Measurements from ENCODE around the gene CCT3. TPM values are rescaled to one million over a fixed set of nuclear protein-coding genes. Genes with fewer than 3 reads are reported as not detected.
A peak's percentile ranks its signal among the peaks of the same experiment; 100 is the strongest.

CCT3 gene
- total RNA-seq, 1 experiment from 2014 or later, result 619 TPM

DNA sequence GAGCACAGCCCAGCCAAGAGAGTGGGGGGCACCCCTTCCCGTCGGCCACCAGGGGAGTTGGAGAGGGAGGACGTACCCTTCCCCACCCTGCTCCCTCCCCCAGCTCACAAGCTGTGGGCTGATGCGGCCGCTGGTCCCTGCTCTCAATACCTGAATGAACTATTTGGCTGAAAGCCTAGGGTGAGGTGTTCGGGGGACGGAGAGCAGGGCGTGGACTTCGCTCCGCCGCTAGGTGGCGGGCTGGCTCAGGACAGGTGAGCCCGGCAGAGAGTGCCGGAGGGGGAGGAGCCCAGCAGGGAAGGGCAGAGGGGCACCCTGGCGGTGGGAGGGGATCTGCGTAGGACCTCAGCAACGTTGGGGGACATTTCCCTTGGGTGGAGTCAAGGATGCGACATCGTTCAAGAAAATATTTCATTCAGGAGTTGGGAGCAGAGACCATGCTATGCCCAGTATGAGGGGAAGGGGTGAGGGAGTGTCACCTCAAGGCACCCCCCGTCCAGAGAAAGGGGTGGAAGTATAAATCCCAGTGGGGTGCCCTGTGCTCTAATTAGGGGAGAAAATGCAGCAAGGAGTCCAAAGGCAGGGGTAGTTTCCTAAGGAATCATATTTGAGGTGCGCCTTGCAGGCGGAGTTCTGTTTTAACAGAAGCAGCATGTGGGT, 18.9 kb upstream of the CCT3 start:
- Histone ChIP-seq H3K4me1 (ENCODE audit: control insufficient read depth in 1 of 2, insufficient read depth in 2 of 2, low read length in 2 of 2) (peaks cover 13 to 17% of the 10 kb centered on the region in 2 experiments; a peak in 3 of 4 replicates), H3K27ac (ENCODE audit: low read depth, low read length) (no peak overlapping the region), H3K79me2 (ENCODE audit: insufficient read depth, low read length) (no peaks in the 10 kb centered on the region), H3K9ac (ENCODE audit: low read length) (peak overlapping the region; percentile 34; the same call in 1 of the 2 replicates), H3K27me3 (ENCODE audit: insufficient read depth, low read length) (no peaks in the 10 kb centered on the region), H3K36me3 (ENCODE audit: control insufficient read depth in 1 of 2, insufficient read depth in 2 of 2, low read length in 2 of 2) (no peaks in the 10 kb centered on the region), H3K9me2 (ENCODE audit: insufficient read depth) (no peaks in the 10 kb centered on the region), H3K4me3 (replicated peaks in 1 of 2; ENCODE audit: low read depth in 1 of 2, low read length in 2 of 2) (peak overlapping the region; percentile 30 to 43), H4K20me1 (ENCODE audit: insufficient read depth) (no peaks in the 10 kb centered on the region), H3K9me3 (ENCODE audit: control insufficient read depth in 1 of 2, insufficient read depth in 1 of 2, low read depth in 1 of 2, low read length in 2 of 2) (no peaks in the 10 kb centered on the region), H2AFZ (ENCODE audit: low read depth, low read length, poor library complexity, severe bottlenecking) (peak overlapping the region; percentile 58), H3K4me2 (ENCODE audit: low read length) (peak overlapping the region; percentile 79)
- DNase-seq (ENCODE audit: low read depth, low spot score) (peak; percentile 69), ATAC-seq (peak; percentile 96)
- intact Hi-C loops (cut with micrococcal nuclease), result loop anchor here (1.0 to 2.0 kb wide), 2 partner anchors 18 to 88 kb away; partner anchors contain the start of genes CCT3 and TSACC
- CTCF ChIA-PET, result interaction anchor here (0.5 to 0.8 kb wide), 2 partner anchors 28 to 97 kb away, joined by 3 to 4 read pairs; no protein-coding TSS in a partner anchor
- RAD21 ChIA-PET (ENCODE audit: low non-redundant PET in 1 of 2, low total read pairs in 2 of 2, uncharacterized antibody in 2 of 2, unreplicated experiment in 2 of 2), result interaction anchor here in 1 of 2 experiments (0.7 kb wide), 1 partner anchor 132 kb away, joined by 3 read pairs; no protein-coding TSS in a partner anchor
- no TSS peak for BruUV-seq (replicated peaks)
- TF ChIP-seq CBX3 (IDR thresholded peaks at IDR 0.05; ENCODE audit: low read depth) (no peak), YY1 (IDR thresholded peaks at IDR 0.05; ENCODE audit: extremely low read depth, insufficient replicate concordance, low read depth, low read length) (peak; percentile 24), CEBPB (IDR thresholded peaks at IDR 0.05; ENCODE audit: low read depth) (no peak), REST (IDR thresholded peaks at IDR 0.05; ENCODE audit: low read depth) (no peak), RAD21 (IDR thresholded peaks at IDR 0.05; ENCODE audit: low read depth) (peak; percentile 73), EGR1 (IDR thresholded peaks at IDR 0.05; ENCODE audit: low read depth) (no peak), EZH2phosphoT487 (IDR thresholded peaks at IDR 0.05; ENCODE audit: borderline replicate concordance) (no peak), FOSL1 (IDR thresholded peaks at IDR 0.05; ENCODE audit: low read depth) (no peak), POLR2AphosphoS5 (IDR thresholded peaks at IDR 0.05; ENCODE audit: low read depth, low read length) (peak; percentile 45; the same call in 1 of the 2 replicates), SRF (IDR thresholded peaks at IDR 0.05; ENCODE audit: low read depth) (no peak), EZH2 (IDR thresholded peaks at IDR 0.05) (no peak), SIN3A (IDR thresholded peaks at IDR 0.05; ENCODE audit: low read depth) (no peak), ZFX (IDR thresholded peaks at IDR 0.05) (no peak), ZBTB33 (IDR thresholded peaks at IDR 0.05; ENCODE audit: extremely low read depth, insufficient replicate concordance, low read length) (no peak), POLR2A (IDR thresholded peaks at IDR 0.05; ENCODE audit: borderline replicate concordance, extremely low read depth, insufficient read depth, insufficient read length) (no peak), SP1 (IDR thresholded peaks at IDR 0.05; ENCODE audit: low read depth) (no peak), ZNF274 (IDR thresholded peaks at IDR 0.05; ENCODE audit: low read depth, low read length) (no peak)
- TF ChIP-seq, protein P1, sequence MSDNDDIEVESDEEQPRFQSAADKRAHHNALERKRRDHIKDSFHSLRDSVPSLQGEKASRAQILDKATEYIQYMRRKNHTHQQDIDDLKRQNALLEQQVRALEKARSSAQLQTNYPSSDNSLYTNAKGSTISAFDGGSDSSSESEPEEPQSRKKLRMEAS (IDR thresholded peaks at IDR 0.05), result no peak
- TF ChIP-seq, protein P2, sequence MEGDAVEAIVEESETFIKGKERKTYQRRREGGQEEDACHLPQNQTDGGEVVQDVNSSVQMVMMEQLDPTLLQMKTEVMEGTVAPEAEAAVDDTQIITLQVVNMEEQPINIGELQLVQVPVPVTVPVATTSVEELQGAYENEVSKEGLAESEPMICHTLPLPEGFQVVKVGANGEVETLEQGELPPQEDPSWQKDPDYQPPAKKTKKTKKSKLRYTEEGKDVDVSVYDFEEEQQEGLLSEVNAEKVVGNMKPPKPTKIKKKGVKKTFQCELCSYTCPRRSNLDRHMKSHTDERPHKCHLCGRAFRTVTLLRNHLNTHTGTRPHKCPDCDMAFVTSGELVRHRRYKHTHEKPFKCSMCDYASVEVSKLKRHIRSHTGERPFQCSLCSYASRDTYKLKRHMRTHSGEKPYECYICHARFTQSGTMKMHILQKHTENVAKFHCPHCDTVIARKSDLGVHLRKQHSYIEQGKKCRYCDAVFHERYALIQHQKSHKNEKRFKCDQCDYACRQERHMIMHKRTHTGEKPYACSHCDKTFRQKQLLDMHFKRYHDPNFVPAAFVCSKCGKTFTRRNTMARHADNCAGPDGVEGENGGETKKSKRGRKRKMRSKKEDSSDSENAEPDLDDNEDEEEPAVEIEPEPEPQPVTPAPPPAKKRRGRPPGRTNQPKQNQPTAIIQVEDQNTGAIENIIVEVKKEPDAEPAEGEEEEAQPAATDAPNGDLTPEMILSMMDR (IDR thresholded peaks at IDR 0.05 in 2 of 3, conservative IDR thresholded peaks at IDR 0.05 in 1 of 3; ENCODE audit: borderline replicate concordance in 1 of 3, insufficient read depth in 1 of 3, low read depth in 2 of 3, low read length in 2 of 3), result peak; percentile 88 to 97 (median 95)
- TF ChIP-seq, protein P3, sequence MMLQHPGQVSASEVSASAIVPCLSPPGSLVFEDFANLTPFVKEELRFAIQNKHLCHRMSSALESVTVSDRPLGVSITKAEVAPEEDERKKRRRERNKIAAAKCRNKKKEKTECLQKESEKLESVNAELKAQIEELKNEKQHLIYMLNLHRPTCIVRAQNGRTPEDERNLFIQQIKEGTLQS (IDR thresholded peaks at IDR 0.05), result no peak
- POLR2A ChIA-PET, result no interaction called here

All from HCT116 (cell line).